Ureter (tissue), 1 donor: ENCODE results near the gene AGAP1. TPM values are rescaled to one million over a fixed set of nuclear protein-coding genes. Genes with fewer than 3 reads are reported as not detected.
A peak's percentile ranks its signal among the peaks of the same experiment; 100 is the strongest.

Source experiments
- DNase-seq: peaks from one replicate; pipeline ENCODE4 v3.0.0-alpha.2; 2020; ENCODE audit warnings: low spot score
- total RNA-seq: library from RNA; stranded (reverse); gene quantifications from one replicate; pipeline ENCODE4 v1.2.4, GENCODE V29; 2023
- donor health status: DM: yes; HTN: yes; CAD: no.

Gene AGAP1
- 43.2 TPM for total RNA-seq

- peak; percentile 88 for DNase-seq
Measured at GRCh38 chr2:235493775-235494715, at the start of gene AGAP1. Gene AGAP1, plus strand, starts transcription at chr2:235494043.

GRCh38 chr2:235444101-235444597 is 49.7 kb upstream of the AGAP1 start:
- DNase-seq = no peak

GRCh38 chr2:235445116-235445515 is 48.7 kb upstream of the AGAP1 start:
- DNase-seq = no peak

GRCh38 chr2:235446082-235446481 is 47.8 kb upstream of the AGAP1 start:
- no peak for DNase-seq

GRCh38 chr2:235447210-235447609 is 46.6 kb upstream of the AGAP1 start:
- no peak for DNase-seq

- no peak for DNase-seq
Measured at GRCh38 chr2:235449568-235449967, 44.3 kb upstream of the AGAP1 start.

- DNase-seq = no peak
Measured at GRCh38 chr2:235453605-235454151, 40.2 kb upstream of the AGAP1 start.

GRCh38 chr2:235458839-235459273 is 35.0 kb upstream of the AGAP1 start:
- DNase-seq = no peak

GRCh38 chr2:235460548-235461047 is 33.2 kb upstream of the AGAP1 start:
- DNase-seq = no peak

GRCh38 chr2:235461763-235462414 is 32.0 kb upstream of the AGAP1 start:
- DNase-seq = no peak

- no peak for DNase-seq
Measured at GRCh38 chr2:235462415-235462790, 31.4 kb upstream of the AGAP1 start.

GRCh38 chr2:235463893-235464292 is 29.9 kb upstream of the AGAP1 start:
- DNase-seq = no peak

- DNase-seq = no peak
Measured at GRCh38 chr2:235467588-235467987, 26.3 kb upstream of the AGAP1 start.

- DNase-seq = no peak
Measured at GRCh38 chr2:235468978-235469655, 24.7 kb upstream of the AGAP1 start.

GRCh38 chr2:235471186-235471747 is 22.6 kb upstream of the AGAP1 start:
- DNase-seq = no peak

GRCh38 chr2:235472443-235472842 is 21.4 kb upstream of the AGAP1 start:
- DNase-seq = no peak

- DNase-seq = no peak
Measured at GRCh38 chr2:235478609-235479008, 15.2 kb upstream of the AGAP1 start.

GRCh38 chr2:235479604-235480003 is 14.2 kb upstream of the AGAP1 start:
- DNase-seq = no peak

- DNase-seq = no peak
Measured at GRCh38 chr2:235480614-235481013, 13.2 kb upstream of the AGAP1 start.

- no peak for DNase-seq
Measured at GRCh38 chr2:235483313-235483712, 10.5 kb upstream of the AGAP1 start.

GRCh38 chr2:235485362-235485761 is 8.5 kb upstream of the AGAP1 start:
- no peak for DNase-seq
